NOMO-1 treated with dmso at 0.1 percent for 144 hours (cell line): ENCODE results near the gene PSD4.

Experiments
- DNase-seq: peaks from one replicate; lab custom pipeline; 2025; ENCODE audit not compliant: unreplicated experiment; lab: John Stamatoyannopoulos, UW

The PSD4 gene

DNA sequence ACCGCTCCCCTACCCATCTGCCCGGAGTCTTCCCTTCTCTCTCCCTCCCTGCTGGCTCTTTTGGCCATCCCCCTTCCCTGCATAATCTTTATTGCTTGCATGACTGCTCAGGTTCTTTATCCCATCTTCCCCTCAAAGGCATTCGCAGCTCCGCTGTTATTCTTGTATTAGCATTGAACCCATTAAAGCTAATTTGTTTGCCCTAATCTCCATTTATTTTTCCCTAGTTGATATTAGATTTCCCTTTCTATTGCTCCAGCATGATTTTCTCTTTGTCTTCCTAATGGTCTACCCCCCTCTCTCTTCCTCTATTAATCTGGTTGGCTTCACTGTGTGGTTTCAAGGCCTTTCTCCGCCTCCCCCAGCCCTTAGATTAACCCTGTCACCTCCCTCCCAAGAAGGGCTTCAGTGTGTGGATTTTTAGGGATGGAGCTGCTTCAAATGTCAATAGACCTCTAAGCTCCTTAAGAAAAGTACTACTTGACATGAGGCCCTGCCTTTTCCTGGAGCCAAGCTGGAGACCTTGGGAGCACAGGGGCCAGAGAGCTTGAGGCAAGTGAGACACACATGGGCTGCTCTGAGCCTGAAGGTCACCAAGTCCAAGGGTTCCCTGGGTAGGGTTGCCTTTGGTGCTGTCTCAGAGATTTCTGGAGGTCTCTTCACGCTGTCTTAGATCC, 84.8 kb downstream of the PSD4 start:
- DNase-seq: no peak
